ENCODE data around the gene GLP1R. TPM values are rescaled to one million over a fixed set of nuclear protein-coding genes. Genes with fewer than 3 reads are reported as not detected.

The GLP1R gene
- polyA plus RNA-seq, 1 of the 3 experiments (the other 2 are of a cell fraction), result not detected

GRCh38 chr6:39056681-39057080 lies 8.1 kb downstream of the GLP1R start:
- H4K20me1 ChIP-seq (ENCODE audit: insufficient read depth), result no peaks in the 10 kb centered on the region
- H2AFZ ChIP-seq (ENCODE audit: low read depth), result no peak overlapping the region
- TF ChIP-seq NFIC (IDR thresholded peaks at IDR 0.05; ENCODE audit: borderline replicate concordance) (no peak), IRF3 (IDR thresholded peaks at IDR 0.05; ENCODE audit: low read depth, low read length) (no peak), ELF1 (IDR thresholded peaks at IDR 0.05) (no peak), USF2 (IDR thresholded peaks at IDR 0.05; ENCODE audit: borderline replicate concordance, low read depth, low read length) (no peak), FOSL2 (IDR thresholded peaks at IDR 0.05; ENCODE audit: borderline replicate concordance, low read depth) (no peak), TEAD4 (IDR thresholded peaks at IDR 0.05; ENCODE audit: borderline replicate concordance, insufficient read depth) (no peak), TAF1 (IDR thresholded peaks at IDR 0.05; ENCODE audit: borderline replicate concordance, low read depth, low read length) (no peak)
- POLR2A ChIA-PET, result no interaction called here
- no peak overlapping the region for H3K4me2 ChIP-seq
- no peak overlapping the region for H3K27ac ChIP-seq (ENCODE audit: low read depth in 2 of 2, low read length in 1 of 2)
- CTCF ChIA-PET, result interaction anchor here (1.4 to 3.0 kb wide), 3 partner anchors 20 to 184 kb away, joined by 4 to 8 read pairs (median 4); no protein-coding TSS in a partner anchor
- H3K27me3 ChIP-seq (ENCODE audit: insufficient read depth), result no peaks in the 10 kb centered on the region
- peaks cover 0 to 43% of the 10 kb centered on the region in 2 experiments; a peak in 1 of 4 replicates for H3K4me1 ChIP-seq (ENCODE audit: control insufficient read depth in 1 of 2, insufficient read depth in 2 of 2, low read depth in 1 of 2, low read length in 1 of 2)
- no peak for DNase-seq
- H3K9ac ChIP-seq, result no peak overlapping the region
- WGBS (ENCODE audit: low lambda C conversion rate), result 62% methylated on average over 9 of the region's 9 CpGs
- H3K4me3 ChIP-seq (ENCODE audit: low read depth in 2 of 2, low read length in 1 of 2), result no peak overlapping the region
- H3F3A ChIP-seq (replicated peaks; ENCODE audit: insufficient read depth), result no peaks in the 10 kb centered on the region
- H3K79me2 ChIP-seq (ENCODE audit: insufficient read depth), result no peaks in the 10 kb centered on the region
- no peaks in the 10 kb centered on the region for H3K9me3 ChIP-seq
- no peaks in the 10 kb centered on the region for H3K9me2 ChIP-seq
- no peaks in the 10 kb centered on the region for H3K36me3 ChIP-seq (replicated peaks in 1 of 2; ENCODE audit: control insufficient read depth in 1 of 2, insufficient read depth in 2 of 2, low read length in 1 of 2)

- Histone ChIP-seq H3K36me3 (replicated peaks in 1 of 2; ENCODE audit: control insufficient read depth in 1 of 2, insufficient read depth in 2 of 2, low read length in 1 of 2) (no peaks in the 10 kb centered on the region), H3K79me2 (ENCODE audit: insufficient read depth) (no peaks in the 10 kb centered on the region), H3K27ac (ENCODE audit: low read depth in 2 of 2, low read length in 1 of 2) (no peak overlapping the region), H4K20me1 (ENCODE audit: insufficient read depth) (no peaks in the 10 kb centered on the region), H3K9me3 (no peaks in the 10 kb centered on the region), H3K9ac (no peak overlapping the region), H3F3A (replicated peaks; ENCODE audit: insufficient read depth) (no peaks in the 10 kb centered on the region), H3K4me2 (no peak overlapping the region), H3K4me3 (ENCODE audit: low read depth in 2 of 2, low read length in 1 of 2) (no peak overlapping the region), H3K4me1 (ENCODE audit: control insufficient read depth in 1 of 2, insufficient read depth in 2 of 2, low read depth in 1 of 2, low read length in 1 of 2) (peaks cover 0 to 51% of the 10 kb centered on the region in 2 experiments; a peak in 2 of 4 replicates), H3K9me2 (no peaks in the 10 kb centered on the region), H2AFZ (ENCODE audit: low read depth) (no peak overlapping the region), H3K27me3 (ENCODE audit: insufficient read depth) (no peaks in the 10 kb centered on the region)
- POLR2A ChIA-PET, result interaction anchor here (1.5 kb wide), 1 partner anchor 57 kb away, joined by 3 read pairs; the partner anchor contains the start of gene SAYSD1
- CTCF ChIA-PET, result interaction anchor here (0.6 to 3.0 kb wide), 6 partner anchors 9 to 134 kb away, joined by 3 to 8 read pairs (median 3); no protein-coding TSS in a partner anchor
- no peak for DNase-seq
- WGBS (ENCODE audit: low lambda C conversion rate), result 46% methylated on average over 10 of the region's 17 CpGs
- TF ChIP-seq FOXM1 (IDR thresholded peaks at IDR 0.05; ENCODE audit: low read depth), result no peak
- TF ChIP-seq FOXJ3 (CRISPR knock-in tag; IDR thresholded peaks at IDR 0.05), result no peak
- no peak for TF ChIP-seq RFX5 (IDR thresholded peaks at IDR 0.05; ENCODE audit: low read length)
- TF ChIP-seq EP300 (IDR thresholded peaks at IDR 0.05; ENCODE audit: borderline replicate concordance in 1 of 2, low read depth in 1 of 2, low read length in 1 of 2), result no peak
- TF ChIP-seq TCF12 (IDR thresholded peaks at IDR 0.05), result no peak
- TF ChIP-seq CHD2 (IDR thresholded peaks at IDR 0.05; ENCODE audit: low read length, partially characterized antibody), result no peak
- no peak for TF ChIP-seq MAX (IDR thresholded peaks at IDR 0.05; ENCODE audit: low read depth)
- no peak for TF ChIP-seq GATA2 (CRISPR knock-in tag; IDR thresholded peaks at IDR 0.05)
- TF ChIP-seq USF1 (IDR thresholded peaks at IDR 0.05; ENCODE audit: borderline replicate concordance, low read depth), result no peak
- TF ChIP-seq SIN3A (IDR thresholded peaks at IDR 0.05; ENCODE audit: borderline replicate concordance, low read depth, low read length), result no peak
- TF ChIP-seq USF2 (IDR thresholded peaks at IDR 0.05; ENCODE audit: borderline replicate concordance, low read depth, low read length), result no peak
- TF ChIP-seq REST (IDR thresholded peaks at IDR 0.05; ENCODE audit: low read depth, low read length), result no peak
Observed at GRCh38 chr6:39057251-39058155, 8.9 kb downstream of the GLP1R start.

Data from SK-N-SH (cell line).